GM19328 (cell line): ENCODE measurements around the gene BCDIN3D.

Source experiments
- ATAC-seq: cut with Tn5 transposase; IDR thresholded peaks from one replicate; pipeline ENCODE4 v1.9.1; 2021; ENCODE audit warnings: mild to moderate bottlenecking, moderate library complexity; ENCODE audit not compliant: unreplicated experiment

BCDIN3D gene

DNA sequence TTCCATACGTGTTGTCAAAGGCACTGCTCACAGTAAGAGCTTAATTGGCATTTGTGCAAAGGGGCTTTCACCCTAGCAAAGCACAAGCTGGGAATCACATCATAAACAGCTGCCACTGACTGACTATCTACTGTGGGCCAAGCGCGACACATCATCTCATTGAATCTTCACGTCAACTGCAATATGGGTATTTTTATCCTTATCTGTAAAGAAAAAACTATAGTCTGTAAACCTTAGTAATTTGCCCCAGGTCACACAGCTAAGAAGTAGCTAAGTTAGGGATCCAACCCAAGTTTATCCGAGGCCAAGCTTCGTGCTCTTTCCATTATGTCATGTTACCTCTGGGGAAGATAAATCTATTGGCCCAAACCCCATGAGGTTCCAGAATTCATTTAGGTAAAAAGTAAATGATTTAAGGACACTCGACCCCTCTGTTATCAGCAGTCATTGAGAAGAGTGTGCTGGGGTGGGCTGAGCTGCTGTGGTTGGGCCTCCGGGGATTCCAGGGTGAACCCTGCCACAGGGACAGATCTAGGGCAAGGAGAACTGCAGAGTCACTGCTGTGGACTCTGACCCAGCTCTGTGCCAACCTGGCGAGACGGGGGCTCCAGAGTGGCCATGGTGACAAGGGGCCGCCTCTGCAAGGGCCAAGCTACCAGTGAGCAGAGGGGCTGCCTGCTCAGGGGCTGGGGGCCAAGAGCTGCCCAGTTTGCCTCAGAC lies 42.3 kb downstream of the BCDIN3D start:
- no peak for ATAC-seq

- ATAC-seq, result no peak
These were observed 44.0 kb downstream of the BCDIN3D start for GRCh38 chr12:49798934-49799333.

DNA sequence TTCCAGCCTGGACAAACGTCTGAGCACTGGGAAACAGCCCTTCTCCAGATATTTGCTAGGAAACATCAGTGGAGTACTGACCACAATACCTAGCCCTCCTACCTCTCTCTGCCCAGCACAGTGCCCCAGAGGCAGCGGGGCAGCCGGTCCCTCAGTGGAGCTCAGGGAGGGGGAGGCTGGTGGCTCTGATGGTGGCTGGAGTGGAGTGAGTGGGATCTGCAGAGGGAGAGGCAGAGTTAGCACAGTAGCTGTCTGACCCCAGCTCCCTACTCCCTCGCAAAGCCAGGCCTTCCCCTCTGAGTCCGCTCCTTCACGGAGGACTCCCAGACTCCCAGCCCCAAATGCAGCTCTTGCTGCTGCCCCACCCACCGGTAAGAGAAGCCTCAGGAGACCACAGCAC lies 44.7 kb downstream of the BCDIN3D start:
- no peak for ATAC-seq

- no peak for ATAC-seq
These were observed 45.5 kb downstream of the BCDIN3D start for GRCh38 chr12:49797449-49797776.

DNA sequence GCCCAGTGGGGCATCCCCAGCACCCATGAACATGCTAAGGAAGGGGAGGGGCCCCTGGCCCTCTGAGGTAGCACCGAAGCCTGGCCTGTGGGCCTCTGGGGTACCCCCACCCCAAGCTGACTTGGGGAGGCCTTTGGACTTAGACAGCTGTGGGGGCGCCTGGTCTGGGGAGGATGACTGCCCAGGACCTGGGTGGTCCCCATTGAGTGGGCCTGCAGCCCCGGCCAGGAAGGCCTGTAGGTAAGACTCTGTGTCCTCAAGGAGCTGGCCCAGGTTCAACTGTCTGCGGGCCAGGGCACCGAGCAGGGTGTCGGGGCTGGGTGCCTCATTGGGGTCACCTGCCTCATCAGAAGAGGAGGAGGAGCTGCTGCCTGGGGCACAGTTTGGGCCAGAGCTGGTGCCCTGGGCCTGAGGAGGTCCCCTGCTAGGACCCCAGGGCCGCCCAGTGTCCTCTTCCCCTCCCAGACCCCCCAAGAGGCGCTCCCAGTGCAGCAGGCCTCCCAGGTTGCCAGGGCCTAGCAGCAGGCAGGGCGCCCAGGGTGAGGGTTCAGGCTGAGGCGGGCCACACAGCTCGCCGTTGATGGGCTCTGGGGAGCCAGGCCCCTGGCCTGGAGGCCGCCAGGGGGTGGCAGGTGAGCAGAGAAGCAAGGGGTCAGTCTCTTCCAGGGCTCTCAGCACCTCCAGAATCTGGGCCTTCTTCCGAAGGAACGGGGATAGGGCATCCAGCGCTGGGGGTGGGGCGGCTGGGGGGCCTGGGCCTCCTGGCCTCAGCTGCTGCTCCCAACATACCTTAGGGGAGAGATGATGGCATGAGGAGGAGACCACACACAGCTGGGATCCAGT lies 46.1 kb downstream of the BCDIN3D start:
- ATAC-seq, result no peak

GRCh38 chr12:49796155-49796554 lies 46.8 kb downstream of the BCDIN3D start:
- ATAC-seq, result no peak

DNA sequence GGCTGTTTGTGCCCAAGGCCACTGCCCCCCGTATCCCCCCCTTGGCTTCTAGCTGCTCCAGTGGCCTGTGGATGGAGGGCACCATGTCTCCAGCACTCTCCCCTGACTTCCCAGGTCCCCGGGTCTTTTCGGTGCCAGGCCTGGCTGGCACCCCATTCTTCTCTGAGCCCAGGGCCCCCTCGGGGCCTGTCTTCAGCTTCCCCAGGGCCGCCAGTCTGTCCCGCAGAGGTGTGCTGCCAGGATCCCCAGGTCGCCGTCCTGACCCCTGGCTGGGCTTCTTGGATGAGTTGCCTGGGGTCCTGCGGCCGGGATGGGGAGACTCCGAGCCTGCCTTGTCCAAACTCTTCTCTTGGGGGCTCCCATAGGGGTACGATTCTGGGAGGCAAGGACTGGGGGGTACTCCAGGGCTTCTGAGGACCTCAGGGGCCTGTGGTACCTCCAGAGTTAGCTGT lies 47.2 kb downstream of the BCDIN3D start:
- no peak for ATAC-seq

- ATAC-seq, result no peak
These were observed 47.9 kb downstream of the BCDIN3D start for GRCh38 chr12:49794811-49795653.

DNA sequence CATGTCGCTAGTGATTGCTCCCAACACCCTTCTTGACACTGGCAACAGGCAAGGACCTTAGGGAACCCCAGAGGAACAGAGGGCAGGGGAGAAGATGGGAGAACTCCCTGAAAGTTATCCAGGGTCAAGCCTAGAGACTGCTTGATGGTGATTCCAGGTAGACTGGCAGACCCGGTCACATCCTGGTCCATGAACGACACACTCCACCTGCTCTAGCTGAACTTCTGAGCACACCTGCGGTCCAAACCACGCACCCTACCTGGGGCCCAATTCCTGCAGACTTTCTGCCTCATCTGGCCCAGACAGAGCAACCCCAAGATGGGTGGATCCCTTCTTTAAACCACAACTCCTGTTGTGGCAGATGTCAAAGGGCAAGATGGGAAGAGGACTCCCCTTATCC lies 48.9 kb downstream of the BCDIN3D start:
- ATAC-seq, result no peak

- no peak for ATAC-seq
These were observed 49.3 kb downstream of the BCDIN3D start for GRCh38 chr12:49793620-49794019.

DNA sequence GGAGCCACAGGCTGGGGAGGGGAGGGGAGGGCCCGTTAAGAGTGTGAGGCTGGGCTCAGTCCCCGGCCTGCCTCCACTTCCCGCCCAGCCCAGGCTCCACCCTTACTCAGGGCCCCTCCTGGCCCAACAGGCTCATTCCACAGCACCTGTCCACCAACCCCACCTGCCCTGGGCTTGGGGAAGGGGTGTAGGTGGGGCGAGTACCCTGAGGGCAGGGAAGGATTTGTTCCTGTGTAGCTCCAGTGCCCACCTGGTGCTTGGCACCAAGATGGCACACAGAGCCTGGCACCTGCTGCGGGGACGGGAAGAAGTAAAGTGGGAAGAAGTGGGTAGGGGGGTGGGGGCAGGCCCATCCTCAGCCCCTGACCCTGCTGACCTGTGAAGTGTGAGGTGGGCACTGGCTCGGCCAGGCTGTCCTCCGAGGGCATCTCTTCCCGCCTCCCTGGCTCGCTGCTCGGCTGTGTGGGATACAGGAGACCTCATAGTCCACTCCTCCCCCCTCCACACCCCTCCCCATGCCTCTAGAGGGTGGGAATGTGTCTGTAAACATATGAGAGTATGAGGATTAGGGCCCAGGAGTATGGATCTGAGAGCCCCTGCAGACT lies 49.8 kb downstream of the BCDIN3D start:
- no peak for ATAC-seq

DNA sequence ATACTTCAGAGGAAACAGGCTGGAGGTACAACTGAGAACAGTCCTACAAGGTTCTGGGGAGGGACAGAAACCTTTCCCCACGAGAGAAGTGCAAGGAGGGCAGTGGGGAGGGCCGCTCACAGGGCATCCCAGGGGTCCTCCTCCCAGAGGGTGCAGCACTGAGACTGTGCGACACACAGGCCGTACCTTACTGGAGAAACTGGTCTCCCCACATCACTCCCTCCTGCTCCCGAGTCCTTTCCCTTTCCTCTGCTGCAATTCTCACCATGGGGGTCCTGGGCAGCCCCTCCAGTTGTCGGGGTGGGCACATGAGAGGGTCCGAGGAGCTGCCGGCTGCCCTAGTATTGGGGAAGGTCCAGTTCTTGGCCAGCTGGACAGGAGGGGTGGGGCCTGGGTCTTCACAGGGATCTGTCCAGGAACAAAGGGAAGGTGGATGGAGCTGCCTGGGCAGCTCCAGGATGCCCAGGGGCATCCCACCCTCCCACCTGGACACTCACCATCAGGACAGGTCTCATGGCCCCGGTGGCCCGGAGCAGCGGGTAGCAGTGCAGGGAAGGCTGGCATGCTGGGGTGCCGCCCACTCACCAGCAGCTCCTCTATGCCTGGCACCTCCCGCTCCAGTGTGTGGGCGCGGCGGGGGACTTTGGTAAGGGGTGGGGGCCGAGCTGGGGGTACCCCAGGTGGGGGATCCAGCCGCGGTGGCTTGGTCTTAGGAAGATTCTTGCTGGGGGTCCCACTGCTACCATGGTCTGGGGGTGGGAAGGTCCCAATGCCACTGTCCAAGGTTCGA lies 50.5 kb downstream of the BCDIN3D start:
- no peak for ATAC-seq

GRCh38 chr12:49791700-49792099 lies 51.2 kb downstream of the BCDIN3D start:
- ATAC-seq, result no peak

DNA sequence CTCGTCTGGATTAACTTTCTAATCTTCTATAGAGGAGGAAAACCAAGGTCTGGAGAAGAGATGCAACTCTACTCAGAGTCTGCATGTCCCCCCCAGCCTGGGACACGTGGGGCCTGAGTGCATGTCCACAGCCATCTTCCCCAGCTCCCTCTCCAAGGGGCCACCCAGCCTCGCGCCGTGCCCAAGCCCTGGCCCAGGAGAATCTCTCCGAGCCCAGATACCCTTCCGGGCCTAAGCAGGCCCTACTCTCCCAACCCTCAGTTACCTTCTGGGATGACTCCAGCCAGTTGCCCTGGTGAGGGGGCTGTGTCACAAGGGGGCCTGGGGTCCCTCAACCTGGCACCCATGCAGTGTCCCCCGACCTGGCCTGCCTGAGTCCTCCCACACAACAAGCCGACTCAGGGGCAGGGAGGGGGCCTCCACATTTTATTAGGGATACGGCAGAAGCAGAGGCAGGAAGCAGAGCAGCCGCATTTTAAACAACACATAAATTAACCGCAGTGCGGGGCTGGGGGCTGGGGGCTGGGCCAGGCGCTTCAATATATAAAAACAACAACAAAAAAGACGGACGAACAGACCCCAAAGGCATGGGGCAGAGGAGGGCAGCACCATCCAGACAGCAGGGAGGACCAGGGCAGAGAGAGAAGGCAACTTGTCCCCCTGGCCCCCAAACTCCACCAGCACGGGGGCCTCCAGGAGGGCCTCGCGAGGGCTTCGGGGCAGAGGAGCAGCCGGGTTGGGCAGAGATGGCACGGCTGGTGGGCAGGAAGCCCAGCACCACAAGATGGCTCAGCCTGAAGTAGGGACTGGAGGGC lies 52.0 kb downstream of the BCDIN3D start:
- ATAC-seq, result no peak

- no peak for ATAC-seq
These were observed 52.9 kb downstream of the BCDIN3D start for GRCh38 chr12:49789992-49790391.

GRCh38 chr12:49787672-49788071 lies 55.2 kb downstream of the BCDIN3D start:
- no peak for ATAC-seq
